Measurements from ENCODE around the gene PHACTR3. TPM values are rescaled to one million over a fixed set of nuclear protein-coding genes. Genes with fewer than 3 reads are reported as not detected.

PHACTR3 gene
- total and polyA plus RNA-seq, 4 donors: 0.14 to 0.42 (median 0.17) TPM

DNA sequence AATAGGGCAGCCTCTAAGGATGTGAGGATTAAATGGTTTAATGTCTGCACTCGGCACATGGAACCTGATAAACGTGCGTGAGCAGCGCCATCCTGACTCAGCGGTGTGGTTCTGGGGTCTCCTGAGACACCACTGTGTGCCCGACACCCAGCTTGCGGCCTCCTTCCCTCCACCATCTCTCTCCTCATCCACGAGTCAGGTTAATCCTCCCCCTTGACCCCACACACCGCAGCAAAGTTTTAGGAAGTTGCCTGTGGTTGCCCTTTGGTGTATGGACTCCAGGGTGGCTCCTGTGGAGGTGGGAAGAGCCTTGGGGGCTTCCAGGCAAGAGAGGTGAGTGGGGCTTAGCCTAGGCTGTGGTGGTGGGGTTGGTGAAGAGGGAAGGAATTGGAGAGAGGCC lies 68.2 kb downstream of the PHACTR3 start:
- Histone ChIP-seq H3K4me3 (ENCODE audit: low read depth in 1 of 3, low read length in 3 of 3) (no peak overlapping the region), H3K27ac (ENCODE audit: low read depth in 1 of 2, low read length in 2 of 2) (no peak overlapping the region), H3K4me1 (ENCODE audit: control insufficient read depth in 4 of 4, insufficient read depth in 4 of 4, low read length in 3 of 4) (no peaks in the 10 kb centered on the region), H3K27me3 (ENCODE audit: control insufficient read depth in 4 of 4, insufficient read depth in 4 of 4, low read length in 3 of 4) (peaks cover 0 to 2% (median under 1%) of the 10 kb centered on the region in 4 donors), H3K9me3 (ENCODE audit: control insufficient read depth in 4 of 4, low read length in 3 of 4) (no peaks in the 10 kb centered on the region), H3K36me3 (ENCODE audit: control insufficient read depth in 4 of 4, insufficient read depth in 3 of 4, low read depth in 1 of 4, low read length in 3 of 4) (no peaks in the 10 kb centered on the region), H3K9ac (ENCODE audit: low read depth in 1 of 2, low read length in 2 of 2) (no peak overlapping the region)
- peak; percentile 26 for DNase-seq (ENCODE audit: low spot score)
- 85% methylated on average over 9 of the region's 9 CpGs for WGBS
- TF ChIP-seq, protein P1, sequence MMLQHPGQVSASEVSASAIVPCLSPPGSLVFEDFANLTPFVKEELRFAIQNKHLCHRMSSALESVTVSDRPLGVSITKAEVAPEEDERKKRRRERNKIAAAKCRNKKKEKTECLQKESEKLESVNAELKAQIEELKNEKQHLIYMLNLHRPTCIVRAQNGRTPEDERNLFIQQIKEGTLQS (IDR thresholded peaks at IDR 0.05): no peak
- TF ChIP-seq EGR1 (IDR thresholded peaks at IDR 0.05; ENCODE audit: low read depth in 2 of 2): no peak
- no peak for TF ChIP-seq RXRA (IDR thresholded peaks at IDR 0.05)
- no peak for TF ChIP-seq JUND (IDR thresholded peaks at IDR 0.05)
- TF ChIP-seq HNF4G (IDR thresholded peaks at IDR 0.05): no peak
- no peak for TF ChIP-seq GABPA (IDR thresholded peaks at IDR 0.05 in 1 of 2, conservative IDR thresholded peaks at IDR 0.05 in 1 of 2)
- TF ChIP-seq RAD21 (IDR thresholded peaks at IDR 0.05): no peak
- no peak for TF ChIP-seq FOXA2 (IDR thresholded peaks at IDR 0.05)
- TF ChIP-seq, protein P2, sequence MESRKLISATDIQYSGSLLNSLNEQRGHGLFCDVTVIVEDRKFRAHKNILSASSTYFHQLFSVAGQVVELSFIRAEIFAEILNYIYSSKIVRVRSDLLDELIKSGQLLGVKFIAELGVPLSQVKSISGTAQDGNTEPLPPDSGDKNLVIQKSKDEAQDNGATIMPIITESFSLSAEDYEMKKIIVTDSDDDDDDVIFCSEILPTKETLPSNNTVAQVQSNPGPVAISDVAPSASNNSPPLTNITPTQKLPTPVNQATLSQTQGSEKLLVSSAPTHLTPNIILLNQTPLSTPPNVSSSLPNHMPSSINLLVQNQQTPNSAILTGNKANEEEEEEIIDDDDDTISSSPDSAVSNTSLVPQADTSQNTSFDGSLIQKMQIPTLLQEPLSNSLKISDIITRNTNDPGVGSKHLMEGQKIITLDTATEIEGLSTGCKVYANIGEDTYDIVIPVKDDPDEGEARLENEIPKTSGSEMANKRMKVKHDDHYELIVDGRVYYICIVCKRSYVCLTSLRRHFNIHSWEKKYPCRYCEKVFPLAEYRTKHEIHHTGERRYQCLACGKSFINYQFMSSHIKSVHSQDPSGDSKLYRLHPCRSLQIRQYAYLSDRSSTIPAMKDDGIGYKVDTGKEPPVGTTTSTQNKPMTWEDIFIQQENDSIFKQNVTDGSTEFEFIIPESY (IDR thresholded peaks at IDR 0.05): no peak
- no peak for TF ChIP-seq HNF4A (conservative IDR thresholded peaks at IDR 0.05)
- no peak for TF ChIP-seq FOXA1 (IDR thresholded peaks at IDR 0.05)

DNA sequence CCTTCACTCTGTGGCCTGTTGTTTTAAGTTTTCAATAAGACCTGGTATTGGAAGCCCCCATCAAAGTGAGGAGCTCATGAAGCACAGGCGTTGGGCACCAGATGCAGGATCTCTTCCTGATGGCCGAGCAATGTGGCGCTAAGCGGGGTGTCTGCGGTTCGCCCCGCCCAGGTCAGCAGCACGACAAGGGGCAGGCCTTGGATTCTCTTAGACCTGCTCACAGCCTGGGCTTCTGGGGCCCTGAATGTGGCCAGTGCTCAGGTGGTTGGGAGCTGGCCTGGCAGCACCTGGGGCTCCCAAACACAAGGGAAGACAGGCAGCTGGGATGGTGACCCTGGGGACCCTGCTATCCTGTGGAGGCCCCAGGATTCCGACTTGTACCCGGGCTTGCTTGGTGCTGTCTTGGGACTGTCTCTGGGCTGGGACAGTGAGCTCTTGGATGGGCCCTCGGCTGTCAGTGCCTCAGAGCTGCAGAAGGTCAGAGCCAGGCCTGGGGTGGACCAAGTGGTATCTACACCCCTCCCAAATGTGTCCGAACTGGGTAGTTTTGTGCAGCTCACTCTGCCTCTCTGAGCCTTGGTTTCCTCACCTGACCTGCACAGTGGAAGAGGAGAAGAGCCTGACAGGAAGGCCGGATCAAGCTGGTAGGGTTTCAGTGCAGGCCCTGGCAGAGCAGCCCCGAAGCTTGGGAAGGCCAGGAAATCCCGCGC lies 69.1 kb downstream of the PHACTR3 start:
- TF ChIP-seq, protein P2 (IDR thresholded peaks at IDR 0.05): no peak
- no peak for TF ChIP-seq FOXA2 (IDR thresholded peaks at IDR 0.05)
- peaks cover 2 to 5% (median 4%) of the 10 kb centered on the region in 4 donors for H3K27me3 ChIP-seq (ENCODE audit: control insufficient read depth in 4 of 4, insufficient read depth in 4 of 4, low read length in 3 of 4)
- 86% methylated on average over 16 of the region's 16 CpGs for WGBS
- H3K27ac ChIP-seq (ENCODE audit: low read depth in 1 of 2, low read length in 2 of 2): no peak overlapping the region
- no peaks in the 10 kb centered on the region for H3K4me1 ChIP-seq (ENCODE audit: control insufficient read depth in 4 of 4, insufficient read depth in 4 of 4, low read length in 3 of 4)
- peak; percentile 20 for DNase-seq (ENCODE audit: low spot score)
- H3K9me3 ChIP-seq (ENCODE audit: control insufficient read depth in 4 of 4, low read length in 3 of 4): no peaks in the 10 kb centered on the region
- no peak overlapping the region for H3K9ac ChIP-seq (ENCODE audit: low read depth in 1 of 2, low read length in 2 of 2)
- H3K36me3 ChIP-seq (ENCODE audit: control insufficient read depth in 4 of 4, insufficient read depth in 3 of 4, low read depth in 1 of 4, low read length in 3 of 4): no peaks in the 10 kb centered on the region
- no peak overlapping the region for H3K4me3 ChIP-seq (ENCODE audit: low read depth in 1 of 3, low read length in 3 of 3)

DNA sequence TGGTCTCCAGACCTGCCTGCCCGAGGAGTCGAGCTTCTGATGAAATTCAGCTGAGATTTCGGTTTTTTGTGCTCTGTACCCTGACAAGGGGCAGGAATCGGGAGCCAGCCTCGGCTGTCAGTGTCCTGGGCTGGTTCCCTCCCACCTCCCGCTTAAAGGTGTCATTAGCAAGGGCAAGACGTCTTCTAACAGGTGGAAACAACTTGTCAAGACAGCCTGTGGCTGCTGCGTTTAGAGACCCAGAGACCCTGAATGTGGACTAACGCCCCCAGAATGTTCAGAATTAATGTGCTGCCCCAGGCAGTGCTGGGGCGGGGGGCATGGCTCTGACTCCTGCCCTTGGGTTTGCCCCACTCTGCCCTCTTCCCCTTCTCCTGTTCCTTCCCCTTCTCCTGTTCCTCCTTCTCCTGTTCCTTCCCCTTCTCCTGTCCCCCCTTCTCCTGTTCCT lies 69.7 kb downstream of the PHACTR3 start:
- no peak overlapping the region for H3K27ac ChIP-seq (ENCODE audit: low read depth in 1 of 2, low read length in 2 of 2)
- H3K9ac ChIP-seq (ENCODE audit: low read depth in 1 of 2, low read length in 2 of 2): no peak overlapping the region
- WGBS: 62% methylated on average over 10 of the region's 10 CpGs
- no peaks in the 10 kb centered on the region for H3K36me3 ChIP-seq (ENCODE audit: control insufficient read depth in 4 of 4, insufficient read depth in 3 of 4, low read depth in 1 of 4, low read length in 3 of 4)
- DNase-seq (ENCODE audit: low spot score): peak; percentile 8
- H3K4me3 ChIP-seq (ENCODE audit: low read depth in 1 of 3, low read length in 3 of 3): no peak overlapping the region
- no peaks in the 10 kb centered on the region for H3K9me3 ChIP-seq (ENCODE audit: control insufficient read depth in 4 of 4, low read length in 3 of 4)
- peaks cover 2 to 6% (median 4%) of the 10 kb centered on the region in 4 donors for H3K27me3 ChIP-seq (ENCODE audit: control insufficient read depth in 4 of 4, insufficient read depth in 4 of 4, low read length in 3 of 4)
- no peaks in the 10 kb centered on the region for H3K4me1 ChIP-seq (ENCODE audit: control insufficient read depth in 4 of 4, insufficient read depth in 4 of 4, low read length in 3 of 4)
- TF ChIP-seq FOXA1 (IDR thresholded peaks at IDR 0.05) (no peak), RAD21 (IDR thresholded peaks at IDR 0.05) (no peak), HNF4A (conservative IDR thresholded peaks at IDR 0.05) (no peak), NR2F2 (IDR thresholded peaks at IDR 0.05) (no peak), YY1 (IDR thresholded peaks at IDR 0.05) (no peak), GABPA (IDR thresholded peaks at IDR 0.05 in 1 of 2, conservative IDR thresholded peaks at IDR 0.05 in 1 of 2) (no peak), JUND (IDR thresholded peaks at IDR 0.05) (no peak), FOXA2 (IDR thresholded peaks at IDR 0.05) (no peak)
- TF ChIP-seq, protein P3, sequence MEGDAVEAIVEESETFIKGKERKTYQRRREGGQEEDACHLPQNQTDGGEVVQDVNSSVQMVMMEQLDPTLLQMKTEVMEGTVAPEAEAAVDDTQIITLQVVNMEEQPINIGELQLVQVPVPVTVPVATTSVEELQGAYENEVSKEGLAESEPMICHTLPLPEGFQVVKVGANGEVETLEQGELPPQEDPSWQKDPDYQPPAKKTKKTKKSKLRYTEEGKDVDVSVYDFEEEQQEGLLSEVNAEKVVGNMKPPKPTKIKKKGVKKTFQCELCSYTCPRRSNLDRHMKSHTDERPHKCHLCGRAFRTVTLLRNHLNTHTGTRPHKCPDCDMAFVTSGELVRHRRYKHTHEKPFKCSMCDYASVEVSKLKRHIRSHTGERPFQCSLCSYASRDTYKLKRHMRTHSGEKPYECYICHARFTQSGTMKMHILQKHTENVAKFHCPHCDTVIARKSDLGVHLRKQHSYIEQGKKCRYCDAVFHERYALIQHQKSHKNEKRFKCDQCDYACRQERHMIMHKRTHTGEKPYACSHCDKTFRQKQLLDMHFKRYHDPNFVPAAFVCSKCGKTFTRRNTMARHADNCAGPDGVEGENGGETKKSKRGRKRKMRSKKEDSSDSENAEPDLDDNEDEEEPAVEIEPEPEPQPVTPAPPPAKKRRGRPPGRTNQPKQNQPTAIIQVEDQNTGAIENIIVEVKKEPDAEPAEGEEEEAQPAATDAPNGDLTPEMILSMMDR (IDR thresholded peaks at IDR 0.05; ENCODE audit: low read depth, low read length, missing input control): no peak
- TF ChIP-seq, protein P2 (IDR thresholded peaks at IDR 0.05): no peak

Measured in liver (tissue), 9 donors.